Thyroid gland (tissue), 4 donors: Measurements from ENCODE around the gene SCN2A. TPM values are rescaled to one million over a fixed set of nuclear protein-coding genes. Genes with fewer than 3 reads are reported as not detected.

Experiments used
- DNase-seq, 2 donors: peaks; one replicate each; pipeline ENCODE4 v3.0.0-alpha.2; 2019
- H3K27ac ChIP-seq, 3 donors: fragments of 200-600 bp; sonication (generic); 1 replicate in 2 of 3; 2 replicates in 1 of 3; pipeline ENCODE4 v1.5.1; 2016 to 2019; ENCODE audit warnings: mild to moderate bottlenecking in 1 of 3, moderate library complexity in 1 of 3
- H3K27me3 ChIP-seq: fragments of 200-600 bp; sonication (generic); one replicate; pipeline ENCODE4 v1.5.1; 2019
- H3K36me3 ChIP-seq, 2 donors: fragments of 200-600 bp; sonication (generic); one replicate each; pipeline ENCODE4 v1.5.1; 2016 to 2019
- H3K4me1 ChIP-seq, 2 donors: fragments of 200-600 bp; sonication (generic); one replicate each; pipeline ENCODE4 v1.5.1; 2017 to 2019
- H3K4me3 ChIP-seq, 3 donors: fragments of 200-600 bp; sonication (generic); replicated peaks in 1 of 3; 1 replicate in 2 of 3; 2 replicates in 1 of 3; pipeline ENCODE4 v1.5.1; 2016; ENCODE audit warnings: mild to moderate bottlenecking in 1 of 3
- H3K9me3 ChIP-seq: fragments of 200-600 bp; sonication (generic); one replicate; pipeline ENCODE4 v1.5.1; 2017
- POLR2A ChIP-seq, 2 donors: fragments of 450-650 bp; IDR thresholded peaks; one replicate each; pipeline ENCODE4 v1.6.1; 2017; ENCODE audit warnings: antibody characterized with exemption in 2 of 2, mild to moderate bottlenecking in 2 of 2, moderate library complexity in 1 of 2
- WGBS, 2 donors: methylation state at CpG; one replicate each; pipeline ENCODE4 v1.1.5; 2017; 5-methylcytosine and 5-hydroxymethylcytosine counted together
- intact Hi-C: fragments of 100-400 bp; cut with DNase I; formaldehyde crosslinking; loops from one replicate; pipeline ENCODE4 v1.15.1; 2023
- total RNA-seq, 4 donors: library from RNA; depleted of rRNA; stranded (reverse); fragments of >200 nt; gene quantifications; one replicate each; pipeline ENCODE4 v1.2.3, GENCODE V29; 2016
- TF ChIP-seq, protein P1 (sequence below), 6 experiments: fragments of 200-600 bp in 3 of 6; fragments of 450-650 bp in 3 of 6; sonication (generic) in 3 of 6; IDR thresholded peaks; one replicate each; pipeline ENCODE4 v1.5.1; 2016 to 2019; ENCODE audit warnings: antibody characterized with exemption in 6 of 6, mild to moderate bottlenecking in 2 of 6, inconsistent platforms in 1 of 6, moderate library complexity in 1 of 6

SCN2A gene
- total RNA-seq, 4 donors from 2014 or later = under 0.01 to 0.33 (median 0.15) TPM

DNA sequence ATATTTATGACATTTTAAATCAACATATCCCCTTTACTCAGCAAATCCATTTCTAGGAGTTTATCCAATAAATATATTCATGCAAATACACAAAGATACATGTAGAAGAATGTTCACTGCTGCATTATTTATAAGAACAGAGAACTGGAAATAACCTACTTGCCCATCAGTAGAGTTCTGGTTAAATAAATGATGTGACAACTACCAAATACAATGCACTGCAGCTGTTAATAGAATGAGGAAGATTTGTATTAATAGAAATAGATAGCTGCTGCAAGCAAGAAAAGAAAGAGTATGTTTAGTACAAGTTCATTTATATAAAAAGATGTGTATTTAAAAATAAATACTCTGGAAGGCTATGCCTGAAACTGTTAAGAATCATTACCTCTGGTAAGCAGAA, 181.0 kb downstream of the SCN2A start:
- intact Hi-C loops = no loop called here
- H3K27me3 ChIP-seq = no peaks in the 10 kb centered on the region
- H3K4me1 ChIP-seq = no peaks in the 10 kb centered on the region
- no peak for DNase-seq
- H3K36me3 ChIP-seq = no peaks in the 10 kb centered on the region
- no peaks in the 10 kb centered on the region for H3K9me3 ChIP-seq
- no peak overlapping the region for H3K4me3 ChIP-seq
- no peak for TF ChIP-seq POLR2A (IDR thresholded peaks at IDR 0.05)
- TF ChIP-seq, protein P1, sequence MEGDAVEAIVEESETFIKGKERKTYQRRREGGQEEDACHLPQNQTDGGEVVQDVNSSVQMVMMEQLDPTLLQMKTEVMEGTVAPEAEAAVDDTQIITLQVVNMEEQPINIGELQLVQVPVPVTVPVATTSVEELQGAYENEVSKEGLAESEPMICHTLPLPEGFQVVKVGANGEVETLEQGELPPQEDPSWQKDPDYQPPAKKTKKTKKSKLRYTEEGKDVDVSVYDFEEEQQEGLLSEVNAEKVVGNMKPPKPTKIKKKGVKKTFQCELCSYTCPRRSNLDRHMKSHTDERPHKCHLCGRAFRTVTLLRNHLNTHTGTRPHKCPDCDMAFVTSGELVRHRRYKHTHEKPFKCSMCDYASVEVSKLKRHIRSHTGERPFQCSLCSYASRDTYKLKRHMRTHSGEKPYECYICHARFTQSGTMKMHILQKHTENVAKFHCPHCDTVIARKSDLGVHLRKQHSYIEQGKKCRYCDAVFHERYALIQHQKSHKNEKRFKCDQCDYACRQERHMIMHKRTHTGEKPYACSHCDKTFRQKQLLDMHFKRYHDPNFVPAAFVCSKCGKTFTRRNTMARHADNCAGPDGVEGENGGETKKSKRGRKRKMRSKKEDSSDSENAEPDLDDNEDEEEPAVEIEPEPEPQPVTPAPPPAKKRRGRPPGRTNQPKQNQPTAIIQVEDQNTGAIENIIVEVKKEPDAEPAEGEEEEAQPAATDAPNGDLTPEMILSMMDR (IDR thresholded peaks at IDR 0.05) = no peak
- H3K27ac ChIP-seq = no peak overlapping the region

DNA sequence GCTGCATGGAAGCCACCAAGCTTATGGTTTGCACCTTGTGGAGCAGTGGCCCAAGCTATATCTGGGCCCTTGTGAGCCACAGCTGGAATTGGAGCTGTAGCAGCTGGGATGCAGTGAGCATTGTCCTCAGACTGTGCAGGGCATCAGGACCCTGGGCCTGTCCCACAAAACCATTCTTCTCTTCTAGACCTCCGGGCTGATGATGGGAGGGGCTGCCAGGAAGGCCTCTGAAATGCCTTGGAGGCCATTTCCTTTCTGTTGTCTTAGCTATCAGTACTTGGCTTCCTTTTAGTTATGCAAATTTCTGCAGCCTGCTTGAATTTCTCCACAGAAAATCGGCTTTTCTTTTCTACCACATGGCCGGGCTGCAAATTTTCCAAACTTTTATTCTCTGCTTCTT, 183.9 kb downstream of the SCN2A start:
- Histone ChIP-seq H3K9me3 (no peaks in the 10 kb centered on the region), H3K4me1 (no peaks in the 10 kb centered on the region), H3K27ac (no peak overlapping the region), H3K36me3 (no peaks in the 10 kb centered on the region), H3K4me3 (no peak overlapping the region), H3K27me3 (no peaks in the 10 kb centered on the region)
- intact Hi-C loops = no loop called here
- DNase-seq = no peak
- WGBS, 2 donors = 88 to 90% methylated on average over 3 of the region's 3 CpGs
- TF ChIP-seq, protein P1 (IDR thresholded peaks at IDR 0.05) = no peak
- no peak for TF ChIP-seq POLR2A (IDR thresholded peaks at IDR 0.05)

DNA sequence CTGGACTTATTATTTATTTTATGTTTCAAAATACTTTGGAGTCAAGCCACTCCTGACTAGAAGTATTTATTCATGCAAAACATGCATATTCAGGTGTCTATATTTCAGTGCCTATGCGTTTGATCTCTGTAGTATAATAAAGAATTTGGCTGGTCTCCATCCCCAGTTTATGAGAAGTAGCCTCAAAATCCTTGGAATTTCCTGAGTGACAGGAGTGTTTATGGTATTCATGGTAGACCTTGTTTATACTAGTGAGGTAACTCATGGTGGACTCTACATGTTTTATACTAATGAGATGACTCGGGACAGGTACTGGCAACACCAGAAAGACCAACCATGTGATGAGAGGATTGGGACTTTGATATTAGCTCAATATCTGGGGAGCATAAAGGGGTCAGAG, 186.3 kb downstream of the SCN2A start:
- Histone ChIP-seq H3K9me3 (no peaks in the 10 kb centered on the region), H3K27ac (no peak overlapping the region), H3K4me3 (no peak overlapping the region), H3K36me3 (no peaks in the 10 kb centered on the region), H3K27me3 (no peaks in the 10 kb centered on the region), H3K4me1 (no peaks in the 10 kb centered on the region)
- DNase-seq = no peak
- intact Hi-C loops = no loop called here
- WGBS, 2 donors = 90 to 92% methylated on average over 2 of the region's 2 CpGs
- TF ChIP-seq, protein P1 (IDR thresholded peaks at IDR 0.05) = no peak

DNA sequence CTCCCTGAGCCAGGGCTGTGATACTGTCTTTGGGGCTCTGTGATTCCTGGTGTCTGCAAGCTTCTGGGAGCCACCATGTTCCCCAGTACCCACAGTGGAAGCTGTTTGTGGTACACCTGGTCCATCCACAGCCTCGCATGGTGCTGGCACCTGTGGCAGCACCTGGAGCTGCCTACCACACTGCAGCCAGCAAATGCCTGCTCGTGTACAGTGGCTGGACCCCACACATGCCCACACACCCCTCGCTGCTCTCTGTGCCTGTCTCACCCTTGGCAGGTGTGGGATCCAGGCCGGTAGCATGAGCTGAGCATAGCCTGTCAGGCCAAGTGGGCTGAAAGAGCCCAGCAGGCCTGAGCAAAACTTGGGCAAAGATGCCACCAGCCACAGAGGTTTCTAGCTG, 188.5 kb downstream of the SCN2A start:
- no peak overlapping the region for H3K4me3 ChIP-seq
- no peaks in the 10 kb centered on the region for H3K27me3 ChIP-seq
- no peak overlapping the region for H3K27ac ChIP-seq
- DNase-seq = no peak
- no peaks in the 10 kb centered on the region for H3K36me3 ChIP-seq
- 94 to 98% methylated on average over 3 to 4 of the region's 4 CpGs for WGBS, 2 donors
- intact Hi-C loops = no loop called here
- H3K9me3 ChIP-seq = no peaks in the 10 kb centered on the region
- no peaks in the 10 kb centered on the region for H3K4me1 ChIP-seq
- TF ChIP-seq, protein P1 (IDR thresholded peaks at IDR 0.05) = no peak
- TF ChIP-seq POLR2A (IDR thresholded peaks at IDR 0.05) = no peak

DNA sequence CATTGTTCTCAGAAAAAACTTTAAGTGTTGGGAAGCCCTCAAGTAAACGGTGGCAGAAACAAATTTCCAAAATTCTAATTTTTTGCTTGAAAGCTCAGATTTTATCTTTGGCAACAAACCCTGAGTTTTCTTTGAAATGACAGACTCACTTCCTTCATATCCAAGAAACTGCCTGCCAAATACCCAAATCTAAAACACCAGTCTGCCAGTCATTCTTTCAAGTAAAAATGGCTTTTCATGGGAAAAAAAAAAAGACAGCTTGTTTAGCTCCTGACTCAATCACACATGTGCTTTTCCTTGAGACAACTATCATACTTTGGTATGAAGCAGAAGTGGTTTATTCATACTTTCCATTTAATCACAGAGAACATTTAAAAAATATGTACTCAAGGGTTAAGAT, 189.7 kb downstream of the SCN2A start:
- TF ChIP-seq POLR2A (IDR thresholded peaks at IDR 0.05) = no peak
- TF ChIP-seq, protein P1 (IDR thresholded peaks at IDR 0.05) = no peak
- H3K36me3 ChIP-seq = no peaks in the 10 kb centered on the region
- no peak overlapping the region for H3K27ac ChIP-seq
- no peak overlapping the region for H3K4me3 ChIP-seq
- no peaks in the 10 kb centered on the region for H3K9me3 ChIP-seq
- WGBS, 2 donors = 50 to 66% methylated on average over 1 of the region's 1 CpG
- intact Hi-C loops = no loop called here
- no peaks in the 10 kb centered on the region for H3K27me3 ChIP-seq
- no peaks in the 10 kb centered on the region for H3K4me1 ChIP-seq
- no peak for DNase-seq
